K562 (cell line): ENCODE results near the gene COPG2.
"Not testable (repeated sequence)": the region's sequence is repeated elsewhere in the genome, so short reads cannot be mapped to it uniquely, and the experiment has no call there.

Source experiments
- POLR2AphosphoS5 ChIP-seq: IDR thresholded peaks from 2 replicates; pipeline ENCODE4 v1.6.1; 2011; ENCODE audit warnings: mild to moderate bottlenecking, low read depth, low read length, moderate library complexity; ENCODE audit not compliant: control insufficient read depth, insufficient read depth
- TF ChIP-seq, protein P1 (sequence below), 3 experiments: IDR thresholded peaks in 2 of 3; conservative IDR thresholded peaks in 1 of 3; 2 replicates each; pipeline ENCODE4 v1.5.1; 2011 to 2012; ENCODE audit warnings: low read length in 3 of 3, mild to moderate bottlenecking in 3 of 3, control low read depth in 2 of 3, improper control_type of control experiment in 1 of 3, inconsistent platforms in 1 of 3, low read depth in 1 of 3, mixed read lengths in 1 of 3, moderate library complexity in 1 of 3; ENCODE audit not compliant: insufficient read depth in 2 of 3

DNA sequence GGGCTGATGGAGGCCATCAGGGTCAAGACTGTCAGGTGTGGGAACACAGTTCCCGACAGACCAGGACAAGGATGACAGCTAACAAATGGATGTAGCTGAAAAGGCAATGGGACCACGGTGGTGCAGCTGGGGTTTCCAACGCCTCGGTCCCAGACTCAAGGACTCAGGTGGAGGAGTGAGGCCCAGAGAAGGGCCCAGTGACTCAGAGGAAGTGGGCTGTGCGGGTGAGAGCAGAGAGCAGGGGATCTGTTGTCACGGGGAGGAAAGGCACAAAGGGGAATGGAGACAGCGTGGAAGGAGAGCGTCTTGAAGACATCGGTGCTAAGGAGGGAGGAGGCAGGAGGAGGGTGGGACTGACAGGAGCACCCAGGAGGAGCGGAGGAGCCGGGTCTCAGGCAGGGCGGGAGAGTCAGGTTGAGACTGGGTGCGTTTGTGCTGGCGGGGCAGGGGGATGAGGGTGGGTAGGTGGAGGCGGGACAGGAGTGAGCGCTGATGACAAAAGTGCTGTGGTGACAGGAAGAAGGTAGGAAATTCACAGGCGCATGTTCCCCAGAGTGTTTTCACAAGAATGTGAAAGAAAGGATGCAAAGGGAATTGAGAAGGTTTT is 144.9 kb downstream of the COPG2 start:
- TF ChIP-seq POLR2AphosphoS5 = not testable (repeated sequence)
- TF ChIP-seq, protein P1, sequence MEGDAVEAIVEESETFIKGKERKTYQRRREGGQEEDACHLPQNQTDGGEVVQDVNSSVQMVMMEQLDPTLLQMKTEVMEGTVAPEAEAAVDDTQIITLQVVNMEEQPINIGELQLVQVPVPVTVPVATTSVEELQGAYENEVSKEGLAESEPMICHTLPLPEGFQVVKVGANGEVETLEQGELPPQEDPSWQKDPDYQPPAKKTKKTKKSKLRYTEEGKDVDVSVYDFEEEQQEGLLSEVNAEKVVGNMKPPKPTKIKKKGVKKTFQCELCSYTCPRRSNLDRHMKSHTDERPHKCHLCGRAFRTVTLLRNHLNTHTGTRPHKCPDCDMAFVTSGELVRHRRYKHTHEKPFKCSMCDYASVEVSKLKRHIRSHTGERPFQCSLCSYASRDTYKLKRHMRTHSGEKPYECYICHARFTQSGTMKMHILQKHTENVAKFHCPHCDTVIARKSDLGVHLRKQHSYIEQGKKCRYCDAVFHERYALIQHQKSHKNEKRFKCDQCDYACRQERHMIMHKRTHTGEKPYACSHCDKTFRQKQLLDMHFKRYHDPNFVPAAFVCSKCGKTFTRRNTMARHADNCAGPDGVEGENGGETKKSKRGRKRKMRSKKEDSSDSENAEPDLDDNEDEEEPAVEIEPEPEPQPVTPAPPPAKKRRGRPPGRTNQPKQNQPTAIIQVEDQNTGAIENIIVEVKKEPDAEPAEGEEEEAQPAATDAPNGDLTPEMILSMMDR (IDR thresholded peaks at IDR 0.05 in 2 of 3, conservative IDR thresholded peaks at IDR 0.05 in 1 of 3; ENCODE audit: insufficient read depth in 2 of 3, low read depth in 1 of 3, low read length in 3 of 3) = not testable (repeated sequence)
